PC-3 (cell line): ENCODE data around the gene PDGFB. TPM values are rescaled to one million over a fixed set of nuclear protein-coding genes. Genes with fewer than 3 reads are reported as not detected.
A peak's percentile ranks its signal among the peaks of the same experiment; 100 is the strongest.

Source experiments
- ATAC-seq: fragments of 200-7000 bp; cut with Tn5 transposase; 2 replicates; pipeline ENCODE4 v1.9.1; 2020; ENCODE audit warnings: mild to moderate bottlenecking, moderate library complexity
- BruUV-seq: library from RNA; stranded (reverse); fragments of 400-500 nt; replicated peaks from 2 replicates; lab custom pipeline; 2021; lab: Mats Ljungman, UMichigan
- CTCF ChIA-PET: fragments of 300-600 bp; sonication (Branson Sonifier 250); formaldehyde crosslinking; loops from one replicate; lab custom pipeline; 2022; ENCODE audit warnings: antibody characterized with exemption; lab: Charles Lee
- POLR2A ChIA-PET: fragments of 300-600 bp; sonication (Branson Sonifier 250); formaldehyde crosslinking; loops from one replicate; lab custom pipeline; 2022; ENCODE audit warnings: antibody characterized with exemption; ENCODE audit not compliant: unreplicated experiment; lab: Charles Lee
- DNase-seq: peaks from one replicate; pipeline ENCODE4 v3.0.0-alpha.2; 2015
- H2AFZ ChIP-seq: fragments of 300-600 bp; sonication (generic); 2 replicates; pipeline ENCODE4 v1.6.0; 2016; ENCODE audit warnings: antibody characterized with exemption, low read length
- H3F3A ChIP-seq: fragments of 300-600 bp; sonication (generic); one replicate; pipeline ENCODE4 v1.6.0; 2017; ENCODE audit warnings: antibody characterized with exemption, low read length, control low read depth, mild to moderate bottlenecking; ENCODE audit not compliant: unreplicated experiment
- H3K27ac ChIP-seq: fragments of 300-600 bp; sonication (generic); 2 replicates; pipeline ENCODE4 v1.5.1; 2016; ENCODE audit warnings: mild to moderate bottlenecking, low read length
- H3K27me3 ChIP-seq: fragments of 300-600 bp; sonication (generic); 2 replicates; pipeline ENCODE4 v1.6.1; 2016; ENCODE audit warnings: low read length, mixed read lengths
- H3K36me3 ChIP-seq: fragments of 300-600 bp; sonication (generic); 2 replicates; pipeline ENCODE4 v1.6.1; 2016; ENCODE audit warnings: low read depth, mixed run types, low read length, mixed read lengths
- H3K4me1 ChIP-seq: fragments of 300-600 bp; sonication (generic); 2 replicates; pipeline ENCODE4 v1.5.1; 2016; ENCODE audit warnings: low read length; ENCODE audit not compliant: insufficient read depth
- H3K4me2 ChIP-seq: fragments of 300-600 bp; sonication (generic); 2 replicates; pipeline ENCODE4 v1.6.0; 2016; ENCODE audit warnings: low read length
- H3K4me3 ChIP-seq: fragments of 300-600 bp; sonication (generic); 2 replicates; pipeline ENCODE4 v1.5.1; 2016; ENCODE audit warnings: mild to moderate bottlenecking, low read length, mixed read lengths
- H3K79me2 ChIP-seq: fragments of 300-600 bp; sonication (generic); 2 replicates; pipeline ENCODE4 v1.6.1; 2017; ENCODE audit warnings: low read length, mixed read lengths
- H3K9ac ChIP-seq: fragments of 300-600 bp; sonication (generic); 2 replicates; pipeline ENCODE4 v1.6.0; 2016; ENCODE audit warnings: mild to moderate bottlenecking, low read length
- H3K9me2 ChIP-seq: fragments of 300-600 bp; sonication (generic); replicated peaks from 2 replicates; pipeline ENCODE4 v1.6.1; 2016; ENCODE audit warnings: mixed run types, low read length, mixed read lengths
- H3K9me3 ChIP-seq: fragments of 300-600 bp; sonication (generic); 2 replicates; pipeline ENCODE4 v1.6.1; 2016; ENCODE audit warnings: low read length, mixed read lengths
- H4K20me1 ChIP-seq: fragments of 300-600 bp; sonication (generic); 2 replicates; pipeline ENCODE4 v1.6.1; 2016; ENCODE audit warnings: low read length, mixed read lengths
- EZH2 ChIP-seq: fragments of 300-600 bp; sonication (generic); IDR thresholded peaks from one replicate; pipeline ENCODE4 v1.6.1; 2017; ENCODE audit warnings: antibody characterized with exemption, mild to moderate bottlenecking, low read length; ENCODE audit not compliant: unreplicated experiment
- EZH2phosphoT487 ChIP-seq: fragments of 300-600 bp; sonication (generic); IDR thresholded peaks from 2 replicates; pipeline ENCODE4 v1.6.1; 2018; ENCODE audit warnings: mild to moderate bottlenecking, antibody characterized with exemption, low read length, borderline replicate concordance
- intact Hi-C: fragments of 100-400 bp; cut with micrococcal nuclease; formaldehyde crosslinking; loops from 2 replicates; pipeline ENCODE4 v1.9.0; 2023
- total RNA-seq: library from RNA; depleted of rRNA; stranded (reverse); fragments of >200 nt; gene quantifications from 2 replicates; pipeline ENCODE4 v1.2.3, GENCODE V29; 2014
- TF ChIP-seq, protein P1 (sequence below): fragments of 300-600 bp; sonication (generic); conservative IDR thresholded peaks from 2 replicates; pipeline ENCODE4 v1.5.1; 2017; ENCODE audit warnings: antibody characterized with exemption, low read depth, mild to moderate bottlenecking, low read length

Gene PDGFB
- total RNA-seq, 1 experiment from 2014 or later, result 33.1 TPM

DNA sequence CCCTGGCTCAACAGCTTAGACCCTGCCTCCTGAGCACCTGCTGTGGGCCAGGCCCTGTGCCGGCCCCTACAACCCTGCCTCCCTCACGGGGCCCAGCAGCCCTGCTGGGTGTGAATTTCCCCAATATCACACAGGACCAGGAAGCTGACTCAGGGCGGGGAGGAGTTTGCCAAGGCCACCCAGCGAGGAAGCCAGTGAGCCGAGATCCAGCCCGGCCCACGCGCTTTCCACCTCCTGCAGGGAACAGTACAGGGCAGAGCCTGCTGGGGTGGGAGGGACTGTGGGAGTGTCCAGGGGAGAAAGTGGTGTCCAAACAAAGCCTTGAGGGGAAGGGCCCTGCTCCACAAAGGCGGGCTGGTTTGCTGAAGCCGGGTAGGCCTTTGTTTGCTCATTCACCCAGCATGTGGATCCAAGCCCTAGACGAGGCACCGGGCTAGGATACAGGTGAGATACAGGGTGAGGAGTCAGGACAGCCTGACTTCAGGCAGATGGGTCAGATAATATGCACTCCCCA lies 47.8 kb upstream of the PDGFB start:
- H3K9me2 ChIP-seq, result no peaks in the 10 kb centered on the region
- intact Hi-C loops, result loop anchor here (5.0 kb wide), 1 partner anchor 40 kb away; no protein-coding TSS in a partner anchor
- no peak overlapping the region for H3K4me3 ChIP-seq
- peak overlapping the region; percentile 43; the same call in 1 of the 2 replicates for H2AFZ ChIP-seq
- H3K4me1 ChIP-seq, result peaks cover 45% of the 10 kb centered on the region
- H3K79me2 ChIP-seq, result no peaks in the 10 kb centered on the region
- H3K4me2 ChIP-seq, result peak overlapping the region; percentile 33
- peak; percentile 87 for DNase-seq
- no peaks in the 10 kb centered on the region for H3K27me3 ChIP-seq
- CTCF ChIA-PET, result no interaction called here
- no peaks in the 10 kb centered on the region for H4K20me1 ChIP-seq
- no peaks in the 10 kb centered on the region for H3K9me3 ChIP-seq
- TF ChIP-seq EZH2phosphoT487 (no peak), EZH2 (no peak)
- TF ChIP-seq, protein P1, sequence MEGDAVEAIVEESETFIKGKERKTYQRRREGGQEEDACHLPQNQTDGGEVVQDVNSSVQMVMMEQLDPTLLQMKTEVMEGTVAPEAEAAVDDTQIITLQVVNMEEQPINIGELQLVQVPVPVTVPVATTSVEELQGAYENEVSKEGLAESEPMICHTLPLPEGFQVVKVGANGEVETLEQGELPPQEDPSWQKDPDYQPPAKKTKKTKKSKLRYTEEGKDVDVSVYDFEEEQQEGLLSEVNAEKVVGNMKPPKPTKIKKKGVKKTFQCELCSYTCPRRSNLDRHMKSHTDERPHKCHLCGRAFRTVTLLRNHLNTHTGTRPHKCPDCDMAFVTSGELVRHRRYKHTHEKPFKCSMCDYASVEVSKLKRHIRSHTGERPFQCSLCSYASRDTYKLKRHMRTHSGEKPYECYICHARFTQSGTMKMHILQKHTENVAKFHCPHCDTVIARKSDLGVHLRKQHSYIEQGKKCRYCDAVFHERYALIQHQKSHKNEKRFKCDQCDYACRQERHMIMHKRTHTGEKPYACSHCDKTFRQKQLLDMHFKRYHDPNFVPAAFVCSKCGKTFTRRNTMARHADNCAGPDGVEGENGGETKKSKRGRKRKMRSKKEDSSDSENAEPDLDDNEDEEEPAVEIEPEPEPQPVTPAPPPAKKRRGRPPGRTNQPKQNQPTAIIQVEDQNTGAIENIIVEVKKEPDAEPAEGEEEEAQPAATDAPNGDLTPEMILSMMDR, result no peak
- ATAC-seq, result peak; percentile 89
- no peaks in the 10 kb centered on the region for H3K36me3 ChIP-seq
- no peaks in the 10 kb centered on the region for H3F3A ChIP-seq
- BruUV-seq, result no TSS peak
- H3K9ac ChIP-seq, result 0 out of 2 replicates have a peak overlapping the region, but pooled peaks have one; percentile 39
- peak overlapping the region; percentile 81 for H3K27ac ChIP-seq
- POLR2A ChIA-PET, result no interaction called here

DNA sequence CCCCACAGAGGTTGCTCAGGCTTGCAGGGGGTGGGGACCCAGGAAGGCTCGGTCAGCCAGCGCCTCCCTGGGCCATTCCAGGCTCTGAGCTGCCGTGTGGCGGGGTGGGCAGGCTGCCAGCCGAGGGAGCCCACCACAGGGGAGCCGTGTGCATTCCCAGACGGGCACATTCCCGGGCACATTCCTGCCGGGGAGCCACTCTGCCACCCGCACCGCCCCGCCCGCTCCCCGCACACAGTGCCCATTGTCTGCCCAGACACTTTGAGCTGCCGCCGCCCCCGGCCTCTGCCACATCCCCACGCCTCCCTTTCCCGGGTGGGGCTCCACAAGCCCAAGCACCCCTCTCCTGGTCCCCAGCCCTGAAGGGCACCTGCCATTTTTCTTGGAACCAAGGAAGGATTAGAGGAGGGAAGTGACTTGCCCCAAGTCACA lies 47.3 kb upstream of the PDGFB start:
- Histone ChIP-seq H3F3A (no peaks in the 10 kb centered on the region), H4K20me1 (no peaks in the 10 kb centered on the region), H3K36me3 (no peaks in the 10 kb centered on the region), H3K9me3 (no peaks in the 10 kb centered on the region), H3K27ac (peak overlapping the region; percentile 81), H3K9ac (0 out of 2 replicates have a peak overlapping the region, but pooled peaks have one; percentile 39), H2AFZ (peak overlapping the region; percentile 43; the same call in 1 of the 2 replicates), H3K4me3 (no peak overlapping the region), H3K27me3 (no peaks in the 10 kb centered on the region), H3K9me2 (no peaks in the 10 kb centered on the region), H3K79me2 (no peaks in the 10 kb centered on the region), H3K4me2 (peak overlapping the region; percentile 33), H3K4me1 (peaks cover 45% of the 10 kb centered on the region)
- ATAC-seq, result peak; percentile 7
- intact Hi-C loops, result loop anchor here (5.0 kb wide), 1 partner anchor 40 kb away; no protein-coding TSS in a partner anchor
- no TSS peak for BruUV-seq
- peak; percentile 39 for DNase-seq
- TF ChIP-seq EZH2phosphoT487 (no peak), EZH2 (no peak)
- TF ChIP-seq, protein P1, result no peak
- ChIA-PET POLR2A (no interaction called here), CTCF (no interaction called here)

DNA sequence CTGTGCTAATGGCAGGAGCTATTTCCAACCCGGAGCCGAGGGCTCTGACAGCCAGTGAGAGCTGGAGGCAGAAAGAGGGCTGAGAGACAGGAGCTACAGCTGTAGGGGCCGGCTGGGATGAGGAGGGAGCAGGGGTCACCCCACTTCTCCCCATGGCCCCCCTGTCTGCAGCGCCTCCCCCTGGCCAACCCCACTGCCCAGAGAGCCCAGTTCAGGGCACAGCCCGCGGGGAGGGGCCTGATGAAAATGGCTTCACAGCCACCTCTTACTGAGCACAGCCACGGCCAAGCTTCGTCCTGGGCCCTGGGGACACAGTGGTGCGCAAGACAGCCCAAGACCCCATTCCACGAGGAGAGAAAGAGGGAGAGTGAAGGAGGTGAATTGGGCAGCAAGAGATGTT lies 46.7 kb upstream of the PDGFB start:
- Histone ChIP-seq H3K27me3 (no peaks in the 10 kb centered on the region), H3K4me2 (0 out of 2 replicates have a peak overlapping the region, but pooled peaks have one; percentile 58), H3K36me3 (no peaks in the 10 kb centered on the region), H3K4me3 (no peak overlapping the region), H3K9me2 (no peaks in the 10 kb centered on the region), H3K79me2 (no peaks in the 10 kb centered on the region), H4K20me1 (no peaks in the 10 kb centered on the region), H3F3A (no peaks in the 10 kb centered on the region), H3K9me3 (no peaks in the 10 kb centered on the region), H3K27ac (peak overlapping the region; percentile 81), H3K9ac (no peak overlapping the region), H2AFZ (no peak overlapping the region), H3K4me1 (peaks cover 45% of the 10 kb centered on the region)
- ATAC-seq, result no peak
- no peak for DNase-seq
- no TSS peak for BruUV-seq
- TF ChIP-seq, protein P1, result peak; percentile 42; the same call in 1 of the 2 replicates
- no peak for TF ChIP-seq EZH2
- CTCF ChIA-PET, result no interaction called here
- POLR2A ChIA-PET, result no interaction called here
- intact Hi-C loops, result loop anchor here (5.0 kb wide), 1 partner anchor 39 kb away; no protein-coding TSS in a partner anchor
